GM12878 (cell line): ENCODE results near the gene CLDN5. TPM values are rescaled to one million over a fixed set of nuclear protein-coding genes. Genes with fewer than 3 reads are reported as not detected.

ENCODE experiments used
- ATAC-seq: fragments of 200-7000 bp; cut with Tn5 transposase; 3 replicates; pipeline ENCODE4 v1.9.1; 2020; ENCODE audit warnings: mild to moderate bottlenecking, moderate library complexity
- BruUV-seq: library from RNA; stranded (reverse); fragments of 400-500 nt; replicated peaks from 2 replicates; lab custom pipeline; 2021; lab: Mats Ljungman, UMichigan
- CTCF ChIA-PET: fragments of 300-600 bp; sonication (Branson Sonifier 250); formaldehyde crosslinking; extraction: SDS; loops from one replicate; lab custom pipeline; 2021; ENCODE audit warnings: inconsistent platforms; lab: Yijun Ruan, JAX
- POLR2A ChIA-PET: fragments of 350-600 bp; formaldehyde crosslinking; extraction: SDS; loops from one replicate; lab custom pipeline; 2021; ENCODE audit warnings: inconsistent platforms; lab: Charles Lee
- RAD21 ChIA-PET: fragments of 300-600 bp; sonication (Branson Sonifier 250); formaldehyde crosslinking; loops from one replicate; lab custom pipeline; 2023; ENCODE audit warnings: antibody characterized with exemption; ENCODE audit not compliant: unreplicated experiment; lab: Charles Lee
- SMC1A ChIA-PET: fragments of 300-600 bp; sonication (Branson Sonifier 250); formaldehyde crosslinking; loops from one replicate; lab custom pipeline; 2023; ENCODE audit not compliant: unreplicated experiment, uncharacterized antibody; lab: Charles Lee
- DNase-seq: peaks from one replicate; pipeline ENCODE4 v3.0.0-alpha.2; 2011; ENCODE audit warnings: low read depth, low spot score
- FAIRE-seq: peaks from 3 replicates; lab custom pipeline; 2011; peaks lifted over from hg19 to GRCh38; lab: Jason Lieb, UNC
- H2AFZ ChIP-seq: 2 replicates; pipeline ENCODE4 v1.6.0; 2011; ENCODE audit warnings: low read depth, low read length, control low read depth; ENCODE audit not compliant: control insufficient read depth
- H3K27ac ChIP-seq: 2 replicates; pipeline ENCODE4 v1.5.1; 2011; ENCODE audit warnings: control low read depth; ENCODE audit not compliant: control insufficient read depth, insufficient read depth
- H3K27me3 ChIP-seq, 2 experiments: replicated peaks in 1 of 2; 2 replicates each; pipeline versions ENCODE4 v1.6.0 to v1.6.1; 2011; ENCODE audit warnings: low read length in 1 of 2; ENCODE audit not compliant: control insufficient read depth in 2 of 2, insufficient read depth in 2 of 2
- H3K36me3 ChIP-seq, 2 experiments: 2 replicates each; pipeline ENCODE4 v1.5.1; 2011; ENCODE audit warnings: low read length in 1 of 2; ENCODE audit not compliant: control insufficient read depth in 2 of 2, insufficient read depth in 2 of 2
- H3K4me1 ChIP-seq: 2 replicates; pipeline ENCODE4 v1.6.1; 2011; ENCODE audit warnings: mild to moderate bottlenecking, low read length, moderate library complexity, mixed read lengths; ENCODE audit not compliant: control insufficient read depth, insufficient read depth
- H3K4me2 ChIP-seq: 2 replicates; pipeline ENCODE4 v1.6.0; 2011; ENCODE audit warnings: control low read depth; ENCODE audit not compliant: control insufficient read depth, insufficient read depth
- H3K4me3 ChIP-seq: fragments of 200-600 bp; sonication (generic); 2 replicates; pipeline ENCODE4 v1.5.1; 2016
- H3K79me2 ChIP-seq: 2 replicates; pipeline ENCODE4 v1.6.0; 2011; ENCODE audit warnings: low read length; ENCODE audit not compliant: control insufficient read depth, insufficient read depth
- H3K9ac ChIP-seq: 2 replicates; pipeline ENCODE4 v1.8.0; 2011; ENCODE audit warnings: low read length, control low read depth, mixed read lengths; ENCODE audit not compliant: control insufficient read depth, insufficient read depth
- H3K9me3 ChIP-seq: replicated peaks from 3 replicates; pipeline ENCODE4 v1.5.1; 2011; ENCODE audit warnings: mild to moderate bottlenecking, low read length; ENCODE audit not compliant: control insufficient read depth, insufficient read depth
- H4K20me1 ChIP-seq: 2 replicates; pipeline ENCODE4 v1.6.0; 2011; ENCODE audit not compliant: control insufficient read depth, insufficient read depth
- ASH2L ChIP-seq: fragments of 300-600, 200-600 bp; sonication (generic); IDR thresholded peaks from 2 replicates; pipeline ENCODE4 v1.6.1; 2017; ENCODE audit warnings: low read depth, mild to moderate bottlenecking, borderline replicate concordance
- CEBPZ ChIP-seq: fragments of 150-350 bp; IDR thresholded peaks from 2 replicates; pipeline ENCODE4 v1.6.1; 2016; ENCODE audit warnings: low read depth, low read length
- E2F4 ChIP-seq: IDR thresholded peaks from 2 replicates; pipeline ENCODE4 v1.6.1; 2012; ENCODE audit warnings: low read depth, low read length, improper control_type of control experiment
- ELK1 ChIP-seq: IDR thresholded peaks from 2 replicates; pipeline ENCODE4 v1.6.1; 2012; ENCODE audit warnings: low read depth, low read length, improper control_type of control experiment
- HDGF ChIP-seq: fragments of 450-650 bp; IDR thresholded peaks from 2 replicates; pipeline ENCODE4 v1.6.1; 2016; ENCODE audit warnings: antibody characterized with exemption
- KLF5 ChIP-seq: fragments of 450-650 bp; IDR thresholded peaks from 2 replicates; pipeline ENCODE4 v1.6.1; 2014; ENCODE audit warnings: mild to moderate bottlenecking; ENCODE audit not compliant: partially characterized antibody
- MEF2A ChIP-seq: IDR thresholded peaks from 2 replicates; pipeline ENCODE4 v1.6.1; 2011; ENCODE audit warnings: low read depth, mild to moderate bottlenecking, low read length, moderate library complexity; ENCODE audit not compliant: insufficient read depth
- PAX5 ChIP-seq: IDR thresholded peaks from 2 replicates; pipeline ENCODE4 v1.6.1; 2011; ENCODE audit warnings: low read depth, low read length, borderline replicate concordance
- PAX8 ChIP-seq: fragments of 450-650 bp; IDR thresholded peaks from 2 replicates; pipeline ENCODE4 v1.6.1; 2017; ENCODE audit warnings: mild to moderate bottlenecking, moderate library complexity
- PBX3 ChIP-seq: IDR thresholded peaks from 2 replicates; pipeline ENCODE4 v1.6.1; 2011; ENCODE audit warnings: mild to moderate bottlenecking, low read depth, low read length, moderate library complexity; ENCODE audit not compliant: insufficient replicate concordance
- SP1 ChIP-seq: IDR thresholded peaks from one replicate; pipeline ENCODE4 v1.6.1; 2011; ENCODE audit warnings: low read depth, low read length
- SPI1 ChIP-seq: IDR thresholded peaks from 2 replicates; pipeline ENCODE4 v1.6.1; 2011; ENCODE audit warnings: low read depth, mild to moderate bottlenecking, low read length, moderate library complexity, borderline replicate concordance; ENCODE audit not compliant: insufficient read depth
- ZBTB11 ChIP-seq: fragments of 450-650 bp; formaldehyde crosslinking; IDR thresholded peaks from 2 replicates; pipeline ENCODE4 v1.5.0; 2022; ENCODE audit warnings: mild to moderate bottlenecking, missing genetic modification characterization
- ZNF24 ChIP-seq: fragments of 450-650 bp; IDR thresholded peaks from 2 replicates; pipeline ENCODE4 v1.6.1; 2017; ENCODE audit warnings: antibody characterized with exemption, mild to moderate bottlenecking
- ZZZ3 ChIP-seq: IDR thresholded peaks from 2 replicates; pipeline ENCODE4 v1.6.1; 2011; ENCODE audit warnings: low read depth; ENCODE audit not compliant: control insufficient read depth, insufficient read length
- WGBS: methylation state at CpG from one replicate; pipeline ENCODE4 v1.1.6; 2016; ENCODE audit warnings: low lambda C conversion rate; ENCODE audit not compliant: insufficient replicate concordance, insufficient coverage; ENCODE audit errors: missing lambda C conversion rate; 5-methylcytosine and 5-hydroxymethylcytosine counted together
- in situ Hi-C: fragments of 300-500 bp; cut with MboI; formaldehyde crosslinking; loops from 9 replicates; pipeline ENCODE4 v1.14.3; 2018; ENCODE audit warnings: mixed read lengths
- intact Hi-C: fragments of 100-400 bp; cut with micrococcal nuclease; formaldehyde crosslinking; loops from one replicate; pipeline ENCODE4 v1.14.2; 2022; ENCODE audit not compliant: unreplicated experiment
- polyA plus RNA-seq, 11 experiments: library from polyadenylated mRNA; depleted of rRNA in 4 of 11; unstranded in 6 of 11; stranded (reverse) in 5 of 11; fragments of >200 nt; fragmentation: Nextera tagmentation in 4 of 11; fragmentation: Illumina TruSeq in 1 of 11; extraction: Ambion mirVana in 4 of 11; extraction: Trizol in 1 of 11; gene quantifications; 1 replicate in 1 of 11; 2 replicates in 10 of 11; pipeline versions ENCODE4 v1.2.1 to v1.2.3, GENCODE V29; 2011 to 2016; ENCODE audit warnings: inconsistent platforms in 2 of 11, missing spikeins in 2 of 11, low read depth in 1 of 11
- total RNA-seq, 4 experiments: library from RNA; depleted of rRNA in 3 of 4; stranded (reverse); fragments of >200 nt in 3 of 4; fragmentation: Illumina TruSeq in 1 of 4; extraction: Trizol in 1 of 4; gene quantifications; 2 replicates each; pipeline versions ENCODE4 v1.2.1 to v1.2.3, GENCODE V29; 2013 to 2021

CLDN5 gene
- total and polyA plus RNA-seq, 10 of the 15 experiments (the other 5 are each of a cell fraction or from before 2014, with no cell fraction given), result 0.15 TPM; not detected in 9

GRCh38 chr22:19548964-19549363 lies 24.8 kb upstream of the CLDN5 start:
- no TSS peak for BruUV-seq
- WGBS, result 15% methylated on average over 2 of the region's 2 CpGs
- Histone ChIP-seq H3K36me3 (no peaks in the 10 kb centered on the region), H3K27ac (no peak overlapping the region), H3K4me2 (no peak overlapping the region), H4K20me1 (no peaks in the 10 kb centered on the region), H2AFZ (no peak overlapping the region), H3K4me3 (no peak overlapping the region), H3K4me1 (no peaks in the 10 kb centered on the region), H3K79me2 (no peaks in the 10 kb centered on the region), H3K27me3 (no peaks in the 10 kb centered on the region; a peak in 1 of 4 replicates), H3K9me3 (no peaks in the 10 kb centered on the region; the same call in 2 of the 3 replicates), H3K9ac (no peak overlapping the region)
- ATAC-seq (no peak), DNase-seq (no peak), FAIRE-seq (no peak)
- in situ Hi-C loops, result no loop called here
- ChIA-PET CTCF (no interaction called here), POLR2A (no interaction called here), SMC1A (no interaction called here), RAD21 (no interaction called here)
- intact Hi-C loops, result no loop called here
- TF ChIP-seq E2F4, result no peak
- TF ChIP-seq ZZZ3, result no peak
- no peak for TF ChIP-seq ZBTB11 (CRISPR knock-in tag)
- TF ChIP-seq SP1, result no peak
- no peak for TF ChIP-seq ZNF24
- TF ChIP-seq ELK1, result no peak
- no peak; the same call in 1 of the 2 replicates for TF ChIP-seq PAX5
- no peak for TF ChIP-seq PAX8
- TF ChIP-seq CEBPZ, result no peak
- TF ChIP-seq HDGF, result no peak
- TF ChIP-seq MEF2A, result no peak
- no peak for TF ChIP-seq KLF5
- no peak for TF ChIP-seq ASH2L
- no peak for TF ChIP-seq PBX3
- TF ChIP-seq SPI1, result no peak
